Prostate gland (tissue), 2 donors: ENCODE data around the gene ANAPC1.
A peak's percentile ranks its signal among the peaks of the same experiment; 100 is the strongest.
"Not testable (repeated sequence)": the region's sequence is repeated elsewhere in the genome, so short reads cannot be mapped to it uniquely, and the experiment has no call there.

Experiments used
- CTCF ChIP-seq, 4 experiments: fragments of 200-600 bp in 2 of 4; fragments of 450-650 bp in 2 of 4; sonication (generic) in 2 of 4; IDR thresholded peaks; 1 replicate in 3 of 4; 2 replicates in 1 of 4; pipeline ENCODE4 v1.5.1; 2016 to 2019; ENCODE audit warnings: antibody characterized with exemption in 4 of 4, mild to moderate bottlenecking in 2 of 4, moderate library complexity in 2 of 4
- POLR2AphosphoS5 ChIP-seq: sonication (generic); formaldehyde crosslinking; IDR thresholded peaks from one replicate; pipeline ENCODE4 v1.6.1; 2017; ENCODE audit warnings: antibody characterized with exemption

- not testable (repeated sequence) for TF ChIP-seq POLR2AphosphoS5
- peak; percentile 16 to 61 (median 22) for TF ChIP-seq CTCF (IDR thresholded peaks at IDR 0.05)
Measured at GRCh38 chr2:111747410-111748115, 136.4 kb downstream of the ANAPC1 start.
